DMS153 treated with DMSO at 0.1 percent for 48 hours (cell line): Measurements from ENCODE around the gene CDH4.
"Not testable (repeated sequence)": the region's sequence is repeated elsewhere in the genome, so short reads cannot be mapped to it uniquely, and the experiment has no call there.

Experiments
- DNase-seq: peaks from one replicate; lab custom pipeline; 2025; ENCODE audit not compliant: unreplicated experiment; lab: John Stamatoyannopoulos, UW

CDH4 gene

DNA sequence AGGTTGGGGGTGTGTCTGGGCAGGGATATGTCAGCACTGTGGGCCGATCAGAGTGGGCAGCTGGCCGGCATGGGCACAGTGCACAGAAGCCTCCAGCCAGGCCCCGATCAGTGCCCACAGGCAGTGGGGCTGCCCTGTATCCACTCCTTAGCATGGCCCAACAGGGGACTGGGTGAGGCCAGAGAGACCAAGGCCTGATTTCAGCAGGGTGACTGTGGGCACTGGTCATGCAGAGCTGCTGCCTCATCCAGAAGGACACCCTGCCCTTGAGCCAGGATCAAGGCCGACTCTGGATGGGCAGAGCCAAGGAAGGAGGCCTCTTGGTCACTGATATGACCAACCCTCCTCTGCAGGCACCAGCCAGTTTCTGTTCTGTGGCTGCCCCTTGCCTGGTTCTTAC is 159.7 kb downstream of the CDH4 start:
- DNase-seq, result no peak

GRCh38 chr20:61413752-61414151 is 161.7 kb downstream of the CDH4 start:
- no peak for DNase-seq

GRCh38 chr20:61414455-61414991 is 162.5 kb downstream of the CDH4 start:
- DNase-seq, result no peak

DNA sequence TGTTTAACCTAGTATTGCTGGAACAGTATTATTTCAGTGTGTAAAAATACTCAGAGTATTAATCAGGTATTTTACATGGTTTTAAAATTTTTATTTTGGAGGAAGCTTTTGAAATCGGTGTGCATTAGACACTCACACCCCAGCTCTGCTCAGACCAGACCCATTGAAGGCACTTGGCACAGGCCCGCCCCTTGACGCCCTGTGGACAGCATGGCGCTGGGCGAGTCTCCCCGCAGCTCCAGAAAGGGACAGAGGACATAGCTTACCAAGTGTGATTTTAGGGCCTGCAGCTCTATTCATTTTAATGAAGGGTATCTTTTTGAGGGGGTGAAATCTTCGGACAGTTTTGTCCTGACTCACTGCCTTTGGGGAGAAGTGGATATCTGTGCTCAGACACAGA is 164.5 kb downstream of the CDH4 start:
- DNase-seq, result no peak

GRCh38 chr20:61417221-61417941 is 165.3 kb downstream of the CDH4 start:
- DNase-seq, result no peak

DNA sequence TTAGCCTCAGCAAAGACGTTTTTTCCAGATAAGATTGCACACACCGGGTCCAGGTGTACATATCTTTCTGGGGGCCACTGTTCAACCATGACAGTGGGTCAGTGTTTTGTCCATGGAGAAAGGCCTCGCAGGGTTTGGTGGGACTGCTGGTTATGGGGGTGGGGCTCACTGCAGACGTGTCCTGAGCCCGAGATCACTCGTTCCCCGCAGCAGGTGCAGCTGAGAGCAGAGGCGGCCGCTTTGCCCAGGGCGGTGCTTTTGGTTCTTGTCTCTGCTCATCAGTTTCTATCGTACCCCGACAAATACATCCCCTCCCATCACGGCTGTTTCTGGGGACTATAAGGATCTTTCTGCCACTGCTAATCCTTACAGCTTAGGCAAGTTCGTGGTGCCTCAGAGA is 166.9 kb downstream of the CDH4 start:
- no peak for DNase-seq

DNA sequence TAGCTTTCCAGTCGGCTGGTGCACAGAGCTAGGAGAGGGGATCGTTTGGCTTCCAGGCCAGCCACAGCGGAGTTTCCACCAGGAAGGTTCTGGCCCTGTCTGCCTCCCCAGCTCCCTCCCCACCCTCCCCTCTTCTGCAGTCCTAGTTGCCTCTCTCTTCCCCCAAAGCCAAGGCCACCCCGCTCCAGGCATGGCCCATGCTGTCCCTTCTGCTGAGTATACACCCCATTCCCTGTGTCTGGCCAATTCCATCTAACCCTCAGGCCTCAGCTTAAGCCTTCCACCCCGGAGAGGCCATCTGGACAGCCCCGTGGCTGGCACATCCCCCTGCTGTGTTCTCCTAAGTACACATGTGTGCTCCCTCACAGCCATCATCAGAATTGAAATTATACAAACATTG is 167.4 kb downstream of the CDH4 start:
- DNase-seq, result no peak

DNA sequence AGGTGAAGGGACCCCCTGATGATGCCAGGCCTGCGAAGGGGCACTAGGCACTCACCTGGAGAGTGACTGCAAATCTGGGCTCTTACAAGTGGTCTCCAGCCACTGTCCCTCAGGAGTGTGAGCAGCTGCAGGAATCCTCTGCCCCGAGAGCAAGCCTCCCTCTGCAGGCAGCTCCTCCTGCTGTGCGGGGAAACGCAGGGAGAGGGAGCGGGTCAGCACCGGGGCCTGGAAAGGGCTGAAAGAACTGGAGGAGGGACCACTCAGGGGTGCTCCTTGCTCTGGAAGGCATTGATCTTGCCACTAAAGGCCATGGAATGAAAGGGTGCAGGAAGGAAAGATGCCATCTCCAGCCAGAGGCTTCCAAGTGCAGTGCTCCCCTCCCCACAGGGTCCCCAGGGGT is 168.0 kb downstream of the CDH4 start:
- DNase-seq, result no peak

GRCh38 chr20:61420781-61421180 is 168.7 kb downstream of the CDH4 start:
- no peak for DNase-seq

GRCh38 chr20:61422636-61423425 is 170.8 kb downstream of the CDH4 start:
- DNase-seq, result no peak

DNA sequence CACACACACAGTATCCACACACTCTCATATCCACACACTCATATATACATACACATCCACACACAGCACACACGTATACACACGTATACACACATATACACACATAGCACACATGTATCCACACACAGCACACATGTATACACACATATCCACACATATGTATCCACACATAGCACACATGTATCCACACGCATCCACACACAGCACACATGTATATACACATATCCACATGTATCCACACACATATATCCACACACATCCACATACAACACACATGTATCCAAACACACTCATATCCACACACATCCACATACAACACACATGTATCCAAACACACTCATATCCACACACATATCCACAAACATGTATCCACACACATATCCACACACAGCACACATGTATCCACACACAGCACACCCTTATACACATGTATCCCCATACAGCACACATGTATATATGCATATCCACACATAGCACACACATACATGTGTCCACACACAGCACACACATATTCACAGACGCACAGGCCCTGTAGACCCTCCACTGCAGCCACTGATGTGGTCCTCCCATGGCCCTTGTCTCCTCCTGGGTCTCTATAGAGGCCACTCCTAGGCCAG is 172.1 kb downstream of the CDH4 start:
- no peak for DNase-seq

DNA sequence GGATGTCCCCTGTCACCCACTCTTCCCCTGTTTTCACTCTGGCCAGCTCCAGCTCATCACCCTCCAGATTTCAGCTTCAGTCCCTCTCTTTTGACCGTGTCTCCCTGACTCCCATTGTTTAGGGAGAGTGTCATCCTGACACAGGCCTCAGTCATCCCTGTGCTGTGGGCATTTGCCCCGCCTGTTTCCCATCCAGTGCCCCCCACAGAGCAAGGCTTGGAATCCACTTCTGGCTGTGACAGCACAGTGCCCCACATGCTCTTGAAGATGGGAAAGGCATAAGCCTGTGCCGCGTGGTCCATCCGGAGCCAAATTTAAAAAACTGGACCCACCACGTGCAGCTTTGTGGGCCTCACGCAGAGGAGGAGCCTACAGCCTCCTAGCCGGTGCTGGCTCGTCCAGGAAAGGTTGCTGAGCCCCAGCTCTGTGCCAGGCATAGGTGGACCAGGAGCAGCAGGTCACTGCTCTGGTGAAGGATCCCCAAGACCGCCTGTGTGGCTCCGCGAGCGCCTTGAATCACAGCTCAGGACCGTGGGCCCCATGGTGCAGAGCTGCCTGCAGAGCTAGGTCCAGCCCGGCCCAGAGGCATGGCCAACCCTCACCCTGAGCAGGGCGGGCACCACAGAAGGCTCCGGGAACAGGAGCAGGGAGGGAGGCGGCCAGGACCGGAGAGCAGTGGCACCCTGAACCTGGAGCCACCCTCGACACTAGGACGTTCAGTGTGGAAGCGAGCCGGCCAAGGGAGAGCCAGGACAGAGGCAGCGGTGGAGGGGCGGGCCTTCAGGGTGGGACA is 172.8 kb downstream of the CDH4 start:
- DNase-seq, result no peak

GRCh38 chr20:61425541-61425991 is 173.5 kb downstream of the CDH4 start:
- not testable (repeated sequence) for DNase-seq

DNA sequence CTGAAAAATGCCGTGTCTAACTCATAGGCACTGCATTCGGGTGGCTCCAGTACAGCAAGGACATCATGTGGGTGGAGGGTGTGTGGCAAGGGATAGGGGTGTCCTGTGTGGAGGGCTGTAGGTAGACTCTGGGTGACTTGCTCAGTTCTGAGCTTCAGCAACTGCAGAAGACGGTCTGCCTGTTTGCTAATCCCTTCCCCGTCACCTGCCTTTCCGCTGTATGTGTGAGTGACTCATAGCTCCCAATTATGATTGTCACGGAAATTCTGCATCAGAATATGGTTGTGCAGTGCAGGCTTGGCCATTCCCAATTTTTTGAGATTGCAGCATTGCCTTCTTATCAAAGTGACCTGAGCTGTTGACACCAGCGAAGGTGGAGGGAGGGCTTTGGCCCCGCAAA is 174.3 kb downstream of the CDH4 start:
- DNase-seq, result no peak

- DNase-seq, result no peak
Measured at GRCh38 chr20:61429458-61430227, 177.6 kb downstream of the CDH4 start.

- no peak for DNase-seq
Measured at GRCh38 chr20:61430228-61430624, 178.2 kb downstream of the CDH4 start.

- no peak for DNase-seq
Measured at GRCh38 chr20:61433176-61433575, 181.1 kb downstream of the CDH4 start.

- no peak for DNase-seq
Measured at GRCh38 chr20:61433816-61434215, 181.8 kb downstream of the CDH4 start.

DNA sequence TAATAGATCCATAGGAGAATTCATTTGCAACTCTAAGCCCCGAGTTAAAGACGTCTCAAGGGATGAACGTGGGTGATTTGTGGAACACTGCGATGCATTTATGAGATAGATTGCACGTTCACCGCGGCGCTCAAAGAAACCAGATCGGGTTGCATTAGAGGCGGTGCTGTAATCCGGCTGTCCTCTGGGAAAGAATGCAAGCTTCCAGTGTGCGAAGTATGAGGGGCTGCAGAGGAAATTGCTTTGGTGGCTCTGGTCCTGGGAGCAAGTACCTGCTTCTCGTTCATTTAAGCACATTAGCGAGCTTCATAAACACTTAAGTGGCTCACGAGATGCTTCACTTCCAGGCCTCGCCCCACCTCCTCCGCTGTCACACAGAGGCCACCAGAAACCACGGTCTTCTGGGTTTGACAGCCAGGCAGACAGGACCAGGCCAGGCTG is 182.3 kb downstream of the CDH4 start:
- DNase-seq, result no peak

- no peak for DNase-seq
Measured at GRCh38 chr20:61435184-61435822, 183.2 kb downstream of the CDH4 start.
